Nucleus accumbens (tissue), 56 donors: Measurements from ENCODE around the gene GRIP1.
A peak's percentile ranks its signal among the peaks of the same experiment; 100 is the strongest.

Source experiments
- DNase-seq, 56 donors: peaks; one replicate each; lab custom pipeline; 2025; lab: John Stamatoyannopoulos, UW

The GRIP1 gene

DNA sequence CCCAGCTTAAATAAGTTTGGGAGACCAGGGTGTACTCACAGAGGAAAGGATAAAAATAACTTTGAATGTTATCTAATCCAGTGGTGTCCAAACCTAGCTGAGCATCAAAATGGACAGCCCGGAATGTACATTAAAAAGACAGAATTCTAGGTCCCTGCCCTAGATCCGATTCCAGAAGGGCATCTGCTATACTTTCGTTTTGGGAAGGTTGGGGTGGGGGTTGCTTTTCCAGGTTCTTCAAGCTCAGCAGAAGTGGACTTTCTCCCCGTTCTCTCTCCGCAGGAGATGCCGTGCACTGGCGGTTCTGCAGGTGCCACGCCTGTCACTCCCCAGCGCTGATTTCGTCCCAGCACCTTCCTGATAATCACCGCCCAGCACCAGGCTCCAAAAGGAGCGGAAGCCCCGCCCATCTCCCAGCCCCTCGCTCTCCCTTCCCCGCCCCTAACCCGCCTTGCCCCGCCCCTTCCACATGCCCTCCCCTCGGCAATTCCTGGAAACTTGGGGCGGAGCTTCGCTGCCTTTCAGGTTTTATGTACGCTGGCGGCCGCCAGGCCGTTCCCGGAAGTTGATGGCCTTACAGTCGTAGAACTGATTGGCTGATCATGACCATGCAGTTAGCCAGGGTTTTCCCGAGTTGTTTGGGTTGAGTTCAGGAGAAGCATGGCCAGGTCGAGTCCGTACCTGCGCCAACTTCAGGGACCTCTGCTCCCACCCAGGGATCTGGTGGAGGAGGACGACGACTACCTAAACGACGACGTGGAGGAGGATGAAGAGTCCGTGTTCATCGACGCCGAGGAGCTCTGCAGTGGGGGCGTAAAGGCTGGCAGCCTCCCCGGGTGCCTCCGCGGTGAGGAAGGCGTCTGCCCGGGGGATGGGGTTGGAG lies 376.7 kb downstream of the GRIP1 start, which contains the start of gene HELB:
HELB (plus strand) TSS at position 550 of the 883 bp plus-strand sequence; CDS start at position 661, 111 bp downstream.
- DNase-seq, result peak; percentile 25 to 96 (median 88)

DNA sequence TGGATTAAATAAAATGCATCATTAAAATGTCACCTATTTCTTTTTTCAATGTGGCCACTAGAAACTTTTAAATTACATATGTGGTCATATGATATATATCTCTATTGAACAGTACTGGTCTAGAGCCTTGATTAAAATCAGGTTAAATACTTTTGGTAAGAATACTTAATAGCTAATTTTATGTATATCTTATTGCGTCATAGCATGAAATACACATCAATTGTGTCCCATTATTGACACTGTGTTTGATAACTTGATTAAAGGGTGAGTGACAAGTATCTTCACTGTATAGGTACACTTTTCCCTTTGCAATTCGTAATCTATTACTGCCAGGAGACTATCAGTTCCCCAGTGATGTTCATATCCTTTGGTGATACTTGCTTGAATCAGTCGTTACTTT lies 381.0 kb downstream of the GRIP1 start:
- no peak for DNase-seq
